Upper lobe of left lung (tissue), 6 donors: ENCODE results near the gene SPRR2A. TPM values are rescaled to one million over a fixed set of nuclear protein-coding genes. Genes with fewer than 3 reads are reported as not detected.

Experiments used
- ATAC-seq, 2 donors: fragments of 200-7000 bp; cut with Tn5 transposase; one replicate each; pipeline ENCODE4 v1.9.1; 2022; ENCODE audit warnings: mild to moderate bottlenecking in 2 of 2, moderate library complexity in 2 of 2; ENCODE audit not compliant: low FRiP score in 2 of 2
- DNase-seq, 2 donors: peaks; one replicate each; pipeline ENCODE4 v3.0.0-alpha.2; 2019 to 2020
- H3K27ac ChIP-seq, 4 donors: fragments of 200-600 bp; sonication (generic); one replicate each; pipeline ENCODE4 v1.5.1; 2016 to 2019
- H3K27me3 ChIP-seq, 4 donors: fragments of 200-600 bp; sonication (generic); one replicate each; pipeline ENCODE4 v1.5.1; 2017 to 2019
- H3K36me3 ChIP-seq, 4 donors: fragments of 200-600 bp; sonication (generic); one replicate each; pipeline ENCODE4 v1.5.1; 2016 to 2019
- H3K4me1 ChIP-seq, 4 donors: fragments of 200-600 bp; sonication (generic); one replicate each; pipeline ENCODE4 v1.5.1; 2018 to 2019
- H3K4me3 ChIP-seq, 4 donors: fragments of 200-600 bp; sonication (generic); one replicate each; pipeline ENCODE4 v1.5.1; 2017 to 2019; ENCODE audit warnings: mild to moderate bottlenecking in 2 of 4, moderate library complexity in 1 of 4
- H3K9me3 ChIP-seq, 4 donors: fragments of 200-600 bp; sonication (generic); one replicate each; pipeline ENCODE4 v1.5.1; 2018 to 2019
- EP300 ChIP-seq, 4 donors: sonication (generic); formaldehyde crosslinking; IDR thresholded peaks; one replicate each; pipeline ENCODE4 v1.5.1; 2017; ENCODE audit warnings: antibody characterized with exemption in 4 of 4, control low read depth in 2 of 4
- POLR2A ChIP-seq, 4 donors: fragments of 450-650 bp; IDR thresholded peaks; one replicate each; pipeline ENCODE4 v1.5.1; 2016 to 2017; ENCODE audit warnings: antibody characterized with exemption in 4 of 4, mild to moderate bottlenecking in 2 of 4
- POLR2AphosphoS5 ChIP-seq, 2 donors: sonication (generic); formaldehyde crosslinking; IDR thresholded peaks; one replicate each; pipeline ENCODE4 v1.5.1; 2017; ENCODE audit warnings: antibody characterized with exemption in 2 of 2
- WGBS, 2 donors: methylation state at CpG; one replicate each; pipeline ENCODE4 v1.1.5; 2017 to 2018; 5-methylcytosine and 5-hydroxymethylcytosine counted together
- total RNA-seq, 6 donors: library from RNA; depleted of rRNA in 4 of 6; stranded (reverse); fragments of >200 nt in 4 of 6; gene quantifications; one replicate each; pipeline versions ENCODE4 v1.1.0 to v1.2.1, GENCODE V29; 2016 to 2021
- TF ChIP-seq, protein P1 (sequence below), 6 experiments: fragments of 450-650 bp in 4 of 6; fragments of 200-600 bp in 2 of 6; sonication (generic) in 2 of 6; IDR thresholded peaks; one replicate each; pipeline ENCODE4 v1.5.1; 2016 to 2019; ENCODE audit warnings: antibody characterized with exemption in 6 of 6
- donor health status: DM: no; HTN: no; CAD: no; lungs with moderate emphysema.
- donor health status: DM: no; HTN: yes; CAD: no; lungs with severe emphysema.

SPRR2A gene
- total RNA-seq = not detected

DNA sequence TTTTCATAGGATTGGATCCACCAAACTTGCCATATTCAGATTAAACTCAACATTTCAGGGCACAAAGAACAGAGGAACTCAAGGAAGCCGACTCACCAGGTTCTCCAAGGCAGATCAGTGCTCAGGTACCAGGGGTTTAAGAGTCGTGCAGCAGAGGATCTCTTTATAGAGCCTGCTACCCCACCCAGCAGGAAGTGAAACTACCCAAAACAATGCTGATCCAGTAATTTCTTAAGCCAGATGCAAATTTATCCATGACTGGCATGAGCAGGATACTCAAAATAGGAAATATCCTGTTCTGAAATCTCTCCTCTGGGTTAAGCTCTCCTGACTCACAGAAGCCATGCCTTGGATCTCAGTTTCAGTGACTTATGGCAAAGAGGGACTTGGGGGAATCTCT, at the start of gene SPRR2A:
Gene SPRR2A, minus strand, starts transcription at position 138 of the 400 bp plus-strand sequence. CDS start 777 bp downstream, outside the sequence.
- no peak within 1 kb of the TSS for H3K27ac ChIP-seq
- DNase-seq (no peak), ATAC-seq (no peak)
- no peaks in the 10 kb centered on the region for H3K27me3 ChIP-seq
- H3K36me3 ChIP-seq = no peaks in the 10 kb centered on the region
- 64 to 66% methylated on average over 2 of the region's 2 CpGs for WGBS, 2 donors
- no peak within 1 kb of the TSS for H3K4me3 ChIP-seq
- no peaks in the 10 kb centered on the region for H3K9me3 ChIP-seq
- no peaks in the 10 kb centered on the region for H3K4me1 ChIP-seq
- TF ChIP-seq POLR2AphosphoS5 (IDR thresholded peaks at IDR 0.05) = no peak
- TF ChIP-seq POLR2A (IDR thresholded peaks at IDR 0.05) = no peak
- TF ChIP-seq, protein P1, sequence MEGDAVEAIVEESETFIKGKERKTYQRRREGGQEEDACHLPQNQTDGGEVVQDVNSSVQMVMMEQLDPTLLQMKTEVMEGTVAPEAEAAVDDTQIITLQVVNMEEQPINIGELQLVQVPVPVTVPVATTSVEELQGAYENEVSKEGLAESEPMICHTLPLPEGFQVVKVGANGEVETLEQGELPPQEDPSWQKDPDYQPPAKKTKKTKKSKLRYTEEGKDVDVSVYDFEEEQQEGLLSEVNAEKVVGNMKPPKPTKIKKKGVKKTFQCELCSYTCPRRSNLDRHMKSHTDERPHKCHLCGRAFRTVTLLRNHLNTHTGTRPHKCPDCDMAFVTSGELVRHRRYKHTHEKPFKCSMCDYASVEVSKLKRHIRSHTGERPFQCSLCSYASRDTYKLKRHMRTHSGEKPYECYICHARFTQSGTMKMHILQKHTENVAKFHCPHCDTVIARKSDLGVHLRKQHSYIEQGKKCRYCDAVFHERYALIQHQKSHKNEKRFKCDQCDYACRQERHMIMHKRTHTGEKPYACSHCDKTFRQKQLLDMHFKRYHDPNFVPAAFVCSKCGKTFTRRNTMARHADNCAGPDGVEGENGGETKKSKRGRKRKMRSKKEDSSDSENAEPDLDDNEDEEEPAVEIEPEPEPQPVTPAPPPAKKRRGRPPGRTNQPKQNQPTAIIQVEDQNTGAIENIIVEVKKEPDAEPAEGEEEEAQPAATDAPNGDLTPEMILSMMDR (IDR thresholded peaks at IDR 0.05) = no peak
- no peak for TF ChIP-seq EP300 (IDR thresholded peaks at IDR 0.05)

DNA sequence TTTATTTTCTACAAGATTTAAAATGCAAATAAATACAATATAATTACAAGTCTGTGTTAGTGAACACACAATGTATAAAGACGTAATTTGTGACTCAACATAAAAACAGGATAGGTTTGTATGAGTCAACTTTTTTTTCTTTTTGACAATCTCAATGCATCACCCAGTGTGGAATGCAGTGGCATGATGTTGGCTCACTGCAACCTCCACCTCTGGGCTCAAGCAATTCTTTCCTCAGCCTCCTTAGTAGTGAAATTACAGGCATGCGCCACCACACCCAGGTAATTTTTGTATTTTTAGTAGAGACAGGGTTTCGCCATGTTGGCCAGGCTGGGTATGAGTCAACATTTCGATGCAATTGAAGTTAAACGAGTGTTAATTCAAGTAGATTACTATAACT, 42.9 kb upstream of the SPRR2A start:
- no peak for DNase-seq
- no peaks in the 10 kb centered on the region for H3K4me1 ChIP-seq
- no peak for ATAC-seq
- no peak overlapping the region for H3K4me3 ChIP-seq
- 91 to 92% methylated on average over 5 of the region's 5 CpGs for WGBS, 2 donors
- no peaks in the 10 kb centered on the region for H3K36me3 ChIP-seq
- H3K9me3 ChIP-seq = no peaks in the 10 kb centered on the region
- H3K27ac ChIP-seq = no peak overlapping the region
- no peak for TF ChIP-seq POLR2A (IDR thresholded peaks at IDR 0.05)
- TF ChIP-seq, protein P1 (IDR thresholded peaks at IDR 0.05) = no peak
- TF ChIP-seq EP300 (IDR thresholded peaks at IDR 0.05) = no peak
- TF ChIP-seq POLR2AphosphoS5 (IDR thresholded peaks at IDR 0.05) = no peak
- no peaks in the 10 kb centered on the region for H3K27me3 ChIP-seq

DNA sequence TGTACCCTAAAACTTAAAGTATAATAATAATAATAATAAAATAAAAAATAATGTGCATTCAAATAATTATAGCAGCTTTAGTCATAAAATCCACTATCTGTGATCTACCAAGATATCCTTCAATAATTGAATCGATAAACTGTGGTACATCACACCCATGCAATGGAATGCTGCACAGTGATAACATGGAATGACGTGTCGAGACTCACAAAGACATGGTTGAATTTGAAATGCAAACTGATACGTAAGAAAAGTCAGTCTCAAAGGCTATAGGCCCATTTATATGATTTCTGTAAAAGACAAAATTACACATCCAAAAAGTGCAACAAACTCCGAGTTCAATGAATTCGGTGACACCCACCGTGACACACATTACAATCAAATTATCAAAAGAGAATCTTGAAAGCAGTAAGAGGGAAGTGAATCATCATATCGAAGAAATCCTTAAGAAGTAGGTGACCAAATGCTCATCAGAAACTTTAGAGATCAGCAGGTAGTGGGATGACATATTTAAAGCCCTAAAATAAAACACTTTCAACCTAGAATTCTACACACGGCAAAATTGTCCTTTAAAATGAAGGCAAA, 42.2 kb upstream of the SPRR2A start:
- Histone ChIP-seq H3K4me1 (no peaks in the 10 kb centered on the region), H3K27me3 (no peaks in the 10 kb centered on the region), H3K27ac (no peak overlapping the region), H3K36me3 (no peaks in the 10 kb centered on the region), H3K4me3 (no peak overlapping the region), H3K9me3 (no peaks in the 10 kb centered on the region)
- no peak for TF ChIP-seq POLR2AphosphoS5 (IDR thresholded peaks at IDR 0.05)
- TF ChIP-seq POLR2A (IDR thresholded peaks at IDR 0.05) = no peak
- no peak for TF ChIP-seq EP300 (IDR thresholded peaks at IDR 0.05)
- TF ChIP-seq, protein P1 (IDR thresholded peaks at IDR 0.05) = no peak
- WGBS, 2 donors = 82 to 91% methylated on average over 9 of the region's 9 CpGs
- ATAC-seq (no peak), DNase-seq (no peak)

DNA sequence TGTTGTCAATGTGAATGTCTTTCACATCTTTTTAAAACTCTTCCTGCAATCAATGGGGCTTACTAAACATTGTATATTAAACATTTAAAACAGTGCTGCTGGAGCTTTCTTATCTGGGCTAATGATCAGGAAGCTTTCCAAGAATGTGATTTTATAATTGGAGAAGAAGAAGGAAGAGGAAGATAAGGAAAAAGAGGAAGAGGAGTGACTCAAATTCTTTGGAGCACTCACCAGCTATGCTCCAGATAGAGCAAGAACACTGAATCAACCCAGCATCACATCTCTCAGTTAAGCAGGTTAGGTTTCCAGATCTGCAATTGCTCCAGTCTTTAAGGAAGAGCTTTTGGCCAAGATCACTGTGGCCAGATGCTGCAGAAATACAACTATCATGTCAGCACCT, 38.5 kb upstream of the SPRR2A start:
- Histone ChIP-seq H3K9me3 (no peaks in the 10 kb centered on the region), H3K27ac (no peak overlapping the region), H3K27me3 (no peaks in the 10 kb centered on the region), H3K4me3 (no peak overlapping the region), H3K36me3 (no peaks in the 10 kb centered on the region), H3K4me1 (no peaks in the 10 kb centered on the region)
- ATAC-seq = no peak
- TF ChIP-seq POLR2AphosphoS5 (IDR thresholded peaks at IDR 0.05) (no peak), POLR2A (IDR thresholded peaks at IDR 0.05) (no peak), EP300 (IDR thresholded peaks at IDR 0.05) (no peak)
- TF ChIP-seq, protein P1 (IDR thresholded peaks at IDR 0.05) = no peak
- DNase-seq = no peak

DNA sequence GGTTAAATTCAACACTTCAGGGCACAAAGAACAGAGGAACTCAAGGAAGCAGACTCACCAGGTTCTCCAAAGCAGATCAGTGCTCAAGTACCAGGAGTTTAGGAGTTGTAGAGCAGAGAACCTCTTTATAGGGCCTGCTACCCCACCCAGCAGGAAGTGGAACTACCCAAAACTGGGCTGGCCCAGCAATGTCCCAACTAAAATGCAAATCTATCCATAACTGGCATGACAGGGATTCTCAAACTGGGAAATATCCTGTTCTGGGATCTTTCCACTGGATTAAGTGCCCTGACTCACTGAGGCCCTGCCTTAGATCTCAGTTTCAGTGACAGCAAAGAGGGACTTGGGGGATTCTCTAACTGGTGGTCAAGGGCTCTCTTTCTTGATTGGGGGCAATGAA, 37.1 kb upstream of the SPRR2A start, which contains the start of gene SPRR2E:
Gene SPRR2E, minus strand, starts transcription at position 101 of the 400 bp plus-strand sequence. CDS start 775 bp downstream, outside the sequence.
- ATAC-seq (no peak), DNase-seq (no peak)
- H3K27ac ChIP-seq = no peak within 1 kb of the TSS
- no peaks in the 10 kb centered on the region for H3K9me3 ChIP-seq
- no peaks in the 10 kb centered on the region for H3K27me3 ChIP-seq
- H3K36me3 ChIP-seq = no peaks in the 10 kb centered on the region
- H3K4me1 ChIP-seq = no peaks in the 10 kb centered on the region
- TF ChIP-seq POLR2A (IDR thresholded peaks at IDR 0.05) (no peak), EP300 (IDR thresholded peaks at IDR 0.05) (no peak), POLR2AphosphoS5 (IDR thresholded peaks at IDR 0.05) (no peak)
- TF ChIP-seq, protein P1 (IDR thresholded peaks at IDR 0.05) = no peak
- H3K4me3 ChIP-seq = no peak within 1 kb of the TSS
